Right lobe of liver (tissue), 4 donors: ENCODE measurements around the gene PAX5.

Experiments used
- CTCF ChIP-seq, 4 donors: fragments of 200-600 bp in 3 of 4; fragments of 450-650 bp in 1 of 4; IDR thresholded peaks; one replicate each; pipeline versions ENCODE4 v1.5.1 to v1.8.0; 2016 to 2022; ENCODE audit warnings: antibody characterized with exemption in 4 of 4, mild to moderate bottlenecking in 2 of 4
- POLR2A ChIP-seq: fragments of 450-650 bp; IDR thresholded peaks from one replicate; pipeline ENCODE4 v1.6.1; 2017; ENCODE audit warnings: antibody characterized with exemption, mild to moderate bottlenecking
- donor health status: DM: no; HTN: no; CAD: no.
- donor health status: DM: no; HTN: no; CAD: no.
- donor health status: DM: no; HTN: yes; CAD: no.

- TF ChIP-seq CTCF (IDR thresholded peaks at IDR 0.05) (no peak), POLR2A (no peak)
These were observed 111.5 kb downstream of the PAX5 start for GRCh38 chr9:36922548-36922947.
